GM21737 (cell line): ENCODE data around the gene PPL.
A peak's percentile ranks its signal among the peaks of the same experiment; 100 is the strongest.

Experiments used
- ATAC-seq: cut with Tn5 transposase; IDR thresholded peaks from one replicate; pipeline ENCODE4 v1.9.1; 2021; ENCODE audit warnings: mild to moderate bottlenecking, moderate library complexity; ENCODE audit not compliant: unreplicated experiment

Gene PPL

DNA sequence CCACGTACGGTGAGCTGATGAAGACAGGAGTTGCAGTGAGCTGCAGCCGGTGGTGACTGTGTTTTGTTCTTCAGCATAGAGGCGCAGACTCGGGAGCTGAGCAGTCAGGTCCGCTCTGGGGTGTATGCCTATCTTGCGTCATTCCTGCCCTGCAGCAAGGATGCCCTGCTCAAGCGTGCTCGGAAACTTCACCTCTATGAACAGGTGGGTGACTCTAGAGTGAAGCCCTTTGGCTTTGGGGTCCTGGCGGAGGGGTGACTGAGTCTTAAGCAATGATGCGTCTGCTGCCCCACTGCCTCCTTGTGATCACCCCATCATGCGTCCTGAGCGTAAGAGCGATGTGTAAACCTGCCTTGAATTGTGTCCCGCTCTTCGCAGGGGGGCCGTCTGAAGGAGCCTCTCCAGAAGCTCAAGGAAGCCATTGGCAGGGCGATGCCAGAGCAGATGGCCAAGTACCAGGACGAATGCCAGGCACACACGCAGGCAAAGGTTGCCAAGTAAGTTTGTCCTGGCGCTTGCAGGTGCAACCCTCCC is 66.7 kb downstream of the PPL start:
- no peak for ATAC-seq

DNA sequence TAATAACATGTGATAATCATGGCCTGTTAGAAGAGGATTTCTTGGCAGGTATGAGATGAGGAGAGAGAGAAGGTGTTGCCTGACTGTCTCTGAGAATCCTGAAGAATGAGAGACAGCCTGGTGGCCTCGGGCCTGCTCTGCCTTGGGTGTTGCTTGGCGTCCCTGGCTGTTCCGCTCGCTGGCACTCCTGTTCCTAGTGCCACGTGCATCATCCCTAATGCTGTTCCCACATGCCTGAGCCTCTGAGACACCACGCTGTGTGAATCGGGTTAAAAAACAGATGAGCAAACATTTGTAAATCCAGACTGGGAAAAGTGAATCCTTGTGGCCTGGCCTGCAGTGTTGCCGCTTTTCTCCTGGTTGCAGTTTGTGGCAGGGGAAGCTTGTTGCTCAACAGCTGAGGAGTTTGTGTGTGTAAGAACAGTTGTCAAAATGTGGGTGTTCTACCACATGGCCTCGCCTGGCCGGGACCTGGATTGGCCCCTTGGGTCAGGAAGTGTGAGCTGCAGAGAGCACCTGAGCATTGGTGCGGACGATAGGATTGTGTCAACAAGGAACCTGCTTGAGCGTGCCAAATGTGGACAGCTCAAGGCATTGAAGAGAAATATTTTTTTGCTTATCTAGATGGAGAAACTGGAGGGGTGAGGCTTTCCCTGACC is 67.7 kb downstream of the PPL start:
- no peak for ATAC-seq

DNA sequence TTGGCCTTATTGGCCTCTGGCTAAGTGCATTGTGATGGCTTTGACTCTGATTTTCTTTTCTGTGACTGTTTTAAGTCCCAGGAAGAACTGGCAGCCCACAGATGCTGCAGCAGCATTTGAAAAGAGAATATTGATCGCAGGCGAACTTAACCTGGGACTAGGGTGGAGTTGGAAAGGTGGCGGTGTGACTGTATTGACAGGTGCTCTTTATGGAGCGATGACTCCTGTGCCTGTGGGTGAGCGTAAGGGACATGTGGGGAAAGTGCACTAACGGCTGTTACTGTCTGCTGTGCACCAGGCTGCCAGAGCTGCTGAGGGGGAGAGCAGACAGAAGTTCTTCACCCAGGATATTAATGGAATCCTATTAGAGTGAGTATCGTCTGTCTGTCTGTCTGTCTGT is 68.4 kb downstream of the PPL start:
- no peak for ATAC-seq

DNA sequence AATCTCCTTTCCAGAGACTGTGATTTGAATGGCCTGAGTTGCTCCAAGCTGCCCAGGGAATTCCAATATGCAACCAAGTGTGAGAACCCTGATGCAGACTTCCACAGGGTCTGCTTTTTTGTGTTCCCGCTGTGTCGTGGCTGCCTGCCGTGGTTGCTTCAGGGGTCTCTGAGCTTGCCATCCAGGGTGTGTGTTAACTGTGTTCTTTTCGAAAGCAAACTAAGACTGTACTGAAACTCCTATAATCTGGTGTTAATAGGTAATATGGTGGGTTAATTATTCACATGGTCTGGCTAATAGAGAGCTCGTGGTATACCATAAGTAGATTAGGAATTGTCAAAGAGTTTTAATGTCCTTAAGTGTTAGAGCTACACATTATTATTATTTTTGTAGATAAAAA is 68.9 kb downstream of the PPL start:
- no peak for ATAC-seq

DNA sequence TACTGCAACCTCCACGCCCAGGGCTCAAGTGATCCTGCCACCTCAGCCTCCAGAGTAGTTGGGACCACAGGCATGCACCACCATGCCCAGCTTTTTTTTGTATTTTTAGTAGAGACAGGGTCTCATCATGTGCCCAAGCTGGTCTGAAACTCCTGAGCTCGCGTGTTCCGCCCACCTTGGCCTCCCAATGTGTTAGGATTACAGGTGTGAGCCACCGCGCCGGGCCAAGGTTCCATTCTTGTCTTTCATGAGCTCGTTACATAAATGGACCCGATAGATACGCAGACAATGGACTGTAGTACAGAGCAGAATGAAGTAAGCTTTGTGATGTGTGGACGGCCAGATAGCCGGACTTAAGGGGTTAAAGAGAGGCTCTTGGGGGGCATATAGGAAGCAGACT is 70.4 kb downstream of the PPL start:
- ATAC-seq = no peak

DNA sequence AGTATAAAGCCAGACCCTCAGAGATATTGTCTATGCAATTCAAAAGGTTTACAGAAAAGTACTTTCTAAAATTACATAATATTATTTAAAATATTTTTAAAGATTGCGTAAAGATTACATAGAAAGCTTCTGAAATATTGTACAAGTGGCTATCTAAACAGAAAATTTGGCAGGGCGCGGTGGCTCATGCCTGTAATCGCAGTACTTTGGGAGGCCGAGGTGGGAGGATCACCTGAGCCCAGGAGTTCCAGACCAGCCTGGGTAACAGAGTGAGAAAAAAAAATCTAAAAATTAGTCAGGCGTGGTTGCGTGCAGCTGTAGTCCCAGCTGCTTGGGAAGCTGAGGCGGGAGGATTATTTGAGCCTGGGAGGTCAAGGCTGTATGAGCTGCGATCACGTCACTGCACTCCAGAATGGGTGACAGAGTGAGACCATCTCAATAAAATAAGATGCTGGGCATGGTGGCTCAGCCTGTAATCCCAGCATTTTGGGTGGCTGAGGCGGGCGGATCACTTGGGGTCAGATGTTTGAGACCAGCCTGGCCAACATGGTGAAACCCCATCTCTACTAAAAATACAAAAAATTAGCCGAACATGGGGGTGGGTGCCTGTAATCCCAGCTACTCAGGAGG is 71.6 kb downstream of the PPL start:
- no peak for ATAC-seq

DNA sequence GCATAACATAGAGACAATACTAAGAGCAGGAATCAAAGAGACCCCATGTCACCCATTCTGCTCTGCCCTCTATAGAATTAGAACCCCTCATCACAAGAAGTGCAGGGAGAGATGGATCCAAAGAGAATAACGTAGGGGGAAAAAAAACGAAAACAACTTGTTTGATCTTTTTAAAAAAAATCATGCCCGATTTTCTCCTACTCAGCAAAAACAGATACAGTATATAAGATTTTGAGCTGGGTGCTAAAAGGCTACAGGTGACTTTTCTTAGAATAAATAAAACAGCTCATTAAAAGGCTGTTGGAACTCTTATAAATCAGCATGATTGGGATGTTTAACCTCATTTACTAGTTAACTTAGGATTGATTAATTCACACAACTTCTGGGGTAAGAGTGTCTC is 72.2 kb downstream of the PPL start:
- ATAC-seq = no peak

DNA sequence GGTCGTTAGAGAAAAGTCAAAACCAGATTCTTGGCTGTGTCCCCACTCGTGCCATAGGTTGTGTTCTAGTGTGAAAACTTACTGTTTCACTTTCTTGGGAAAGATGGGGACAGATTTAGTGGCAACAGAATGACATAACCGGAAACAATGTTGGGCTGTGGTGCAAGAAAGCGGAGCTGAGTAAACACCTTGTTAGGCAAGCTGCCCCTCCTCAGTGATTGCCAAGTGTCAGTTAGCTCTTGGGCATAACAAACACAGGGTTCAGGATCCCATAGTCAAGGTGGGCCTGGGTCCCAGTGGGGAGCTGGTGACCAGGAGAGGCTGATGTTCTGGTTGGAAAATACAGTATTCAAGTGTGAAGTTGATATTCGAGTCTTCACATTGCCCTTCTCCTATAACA is 74.3 kb downstream of the PPL start:
- no peak for ATAC-seq

DNA sequence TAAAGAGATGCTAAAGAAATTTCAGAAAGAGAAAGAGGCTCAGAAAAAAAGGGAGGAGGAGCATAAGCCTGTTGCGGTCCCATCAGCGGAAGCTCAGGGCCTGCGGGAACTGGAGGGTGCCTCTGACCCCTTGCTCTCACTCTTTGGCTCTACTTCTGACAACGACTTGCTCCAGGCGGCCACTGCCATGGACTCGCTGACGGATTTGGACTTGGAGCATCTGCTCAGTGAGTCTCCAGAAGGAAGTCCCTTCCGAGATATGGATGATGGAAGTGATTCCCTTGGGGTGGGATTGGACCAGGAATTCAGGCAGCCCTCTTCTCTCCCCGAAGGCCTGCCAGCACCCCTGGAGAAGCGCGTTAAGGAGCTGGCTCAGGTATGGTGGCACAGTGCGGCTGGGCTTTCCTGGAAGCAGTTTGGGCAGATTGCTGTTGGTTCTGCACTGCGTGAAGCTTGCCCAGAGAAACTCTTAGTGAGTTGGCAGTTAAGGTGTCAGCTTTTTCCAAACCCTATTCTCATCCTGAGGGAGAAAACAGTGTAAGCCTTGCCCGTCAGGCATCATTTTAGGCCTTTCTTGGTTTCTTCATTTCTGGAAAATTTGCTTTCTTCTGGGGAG is 76.1 kb downstream of the PPL start:
- ATAC-seq = no peak

DNA sequence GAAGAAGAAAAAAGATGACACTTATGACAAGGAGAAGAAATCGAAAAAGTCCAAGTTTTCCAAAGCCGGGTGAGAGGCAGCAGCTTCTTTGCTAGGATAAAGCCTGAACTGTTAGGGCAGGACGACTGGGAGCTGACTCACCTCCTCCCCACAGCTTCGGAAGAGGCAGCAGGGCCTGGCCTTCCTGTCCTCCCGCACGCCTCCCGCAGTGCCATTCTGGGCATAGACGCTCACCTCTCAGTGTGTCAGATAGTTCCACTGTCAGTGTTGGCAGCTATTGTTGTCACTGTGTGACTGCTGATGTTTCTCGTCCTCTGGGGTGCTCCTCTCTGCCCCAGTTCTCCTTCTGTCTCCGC is 77.1 kb downstream of the PPL start:
- no peak for ATAC-seq

DNA sequence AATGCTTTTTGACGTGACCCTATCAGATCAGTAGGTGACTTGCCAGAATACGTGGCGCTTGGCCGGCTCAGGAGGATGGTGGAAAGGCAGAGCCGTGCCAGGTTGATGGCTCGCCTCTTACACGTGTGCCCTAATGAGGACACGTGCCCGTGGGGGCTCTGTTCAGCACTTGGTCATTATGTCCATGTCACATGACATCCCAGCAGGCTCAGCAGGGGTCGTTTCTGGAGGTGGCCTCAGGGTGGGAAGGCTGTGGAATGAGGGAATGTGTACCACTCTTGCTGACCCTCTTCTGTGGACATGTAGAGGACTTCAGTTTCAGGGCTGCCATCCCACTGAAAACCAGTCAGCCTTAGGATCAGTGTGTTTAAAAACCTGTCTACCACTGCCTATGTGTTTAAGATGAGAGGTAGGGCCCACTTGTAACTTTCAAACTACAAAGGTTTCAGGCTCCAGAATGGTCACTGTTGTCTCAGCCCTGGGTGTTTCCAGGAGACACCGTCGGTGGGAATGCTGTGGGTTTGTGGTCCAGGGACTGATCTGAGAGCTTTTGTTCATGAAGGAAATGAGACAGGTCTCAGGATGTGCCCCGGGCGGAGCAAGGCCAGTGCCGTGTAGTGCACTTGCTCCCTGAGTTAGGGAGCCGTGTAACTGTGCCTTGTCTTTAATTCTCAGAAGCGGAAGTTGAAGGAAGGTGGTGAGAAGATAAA is 77.6 kb downstream of the PPL start:
- no peak for ATAC-seq

DNA sequence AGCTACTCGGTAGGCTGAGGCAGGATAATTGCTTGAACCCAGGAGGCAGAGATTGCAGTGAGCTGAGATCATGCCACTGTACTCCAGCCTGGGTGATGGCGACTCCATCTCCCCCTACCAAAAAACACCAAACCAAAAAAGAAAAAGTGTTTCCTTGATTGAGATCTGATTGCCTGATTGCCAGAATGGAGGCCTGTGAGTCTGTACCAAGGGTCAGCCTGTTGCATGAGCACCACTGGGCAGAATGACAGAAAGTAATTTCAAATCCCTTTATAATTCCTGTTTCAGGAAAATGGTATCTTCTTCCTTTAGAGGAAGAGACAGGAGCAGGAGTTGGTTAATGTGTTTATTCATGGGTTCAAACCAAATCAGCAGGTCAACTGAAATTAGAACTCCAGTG is 81.1 kb downstream of the PPL start:
- no peak for ATAC-seq

DNA sequence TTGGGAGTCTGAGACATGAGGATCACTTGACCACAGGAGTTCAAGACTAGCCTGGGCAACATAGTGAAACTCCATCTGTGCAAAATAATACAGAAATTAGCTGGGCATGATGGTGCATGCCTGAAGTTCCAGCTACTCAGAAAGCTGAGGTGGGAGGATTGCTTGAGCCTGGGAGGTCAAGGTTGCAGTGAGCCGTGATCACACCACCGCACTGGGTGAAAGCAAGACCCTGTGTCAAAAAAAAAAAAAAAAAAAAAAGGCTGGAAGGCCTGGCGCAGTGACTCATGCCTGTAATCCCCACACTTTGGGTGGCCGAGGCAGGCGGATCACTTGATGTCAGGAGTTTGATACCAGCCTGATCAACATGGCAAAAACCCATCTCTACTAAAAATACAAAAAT is 81.6 kb downstream of the PPL start:
- ATAC-seq = no peak

DNA sequence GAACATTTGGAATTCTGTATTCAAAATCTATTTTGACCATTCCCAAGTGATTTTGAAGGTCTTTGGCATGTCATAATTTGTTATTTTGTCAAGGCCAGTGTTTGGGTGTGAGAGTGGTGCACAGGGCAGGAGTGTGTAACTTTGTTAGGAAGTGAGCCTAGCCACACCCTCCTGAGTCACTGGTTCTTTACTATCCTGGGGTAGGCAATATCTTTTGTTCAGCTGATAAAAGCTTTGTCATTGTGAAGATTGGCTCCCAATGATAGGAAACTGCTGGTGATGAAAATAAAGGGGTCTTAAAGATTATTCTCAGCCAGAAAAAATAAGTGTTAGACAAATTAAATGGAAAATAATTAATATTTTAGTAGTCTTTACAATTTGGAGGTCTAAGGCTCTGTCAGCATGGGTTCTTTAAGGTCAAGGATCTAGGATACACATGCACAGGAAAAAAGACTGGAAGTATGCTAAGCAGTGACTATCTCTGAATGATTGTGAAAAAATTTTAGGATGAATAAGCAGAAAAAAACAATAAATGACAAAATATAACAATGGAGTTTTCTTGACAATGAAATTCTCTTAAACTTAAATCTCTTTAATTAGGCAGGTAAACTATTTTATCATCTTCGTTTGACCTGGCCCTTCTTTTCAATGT is 84.6 kb downstream of the PPL start:
- ATAC-seq = no peak

DNA sequence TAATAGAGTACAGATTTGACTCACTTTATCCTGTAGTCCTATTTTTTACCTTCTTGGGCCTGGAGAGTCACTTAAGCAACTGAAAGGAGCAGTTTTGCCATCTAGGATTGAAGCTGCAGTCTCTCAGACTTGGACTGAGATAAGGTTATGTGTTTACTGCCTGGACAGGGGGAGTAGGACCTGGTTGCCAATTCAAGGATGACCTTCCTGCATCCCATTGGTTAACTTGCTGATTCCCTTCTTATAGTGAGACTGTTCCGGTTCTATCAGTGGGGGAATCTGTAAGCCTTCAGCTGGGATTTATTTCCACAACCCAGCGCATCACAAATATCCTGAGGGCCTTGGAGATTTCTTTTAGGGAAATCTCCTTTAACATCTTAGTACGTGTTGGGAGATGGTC is 86.7 kb downstream of the PPL start:
- no peak for ATAC-seq

DNA sequence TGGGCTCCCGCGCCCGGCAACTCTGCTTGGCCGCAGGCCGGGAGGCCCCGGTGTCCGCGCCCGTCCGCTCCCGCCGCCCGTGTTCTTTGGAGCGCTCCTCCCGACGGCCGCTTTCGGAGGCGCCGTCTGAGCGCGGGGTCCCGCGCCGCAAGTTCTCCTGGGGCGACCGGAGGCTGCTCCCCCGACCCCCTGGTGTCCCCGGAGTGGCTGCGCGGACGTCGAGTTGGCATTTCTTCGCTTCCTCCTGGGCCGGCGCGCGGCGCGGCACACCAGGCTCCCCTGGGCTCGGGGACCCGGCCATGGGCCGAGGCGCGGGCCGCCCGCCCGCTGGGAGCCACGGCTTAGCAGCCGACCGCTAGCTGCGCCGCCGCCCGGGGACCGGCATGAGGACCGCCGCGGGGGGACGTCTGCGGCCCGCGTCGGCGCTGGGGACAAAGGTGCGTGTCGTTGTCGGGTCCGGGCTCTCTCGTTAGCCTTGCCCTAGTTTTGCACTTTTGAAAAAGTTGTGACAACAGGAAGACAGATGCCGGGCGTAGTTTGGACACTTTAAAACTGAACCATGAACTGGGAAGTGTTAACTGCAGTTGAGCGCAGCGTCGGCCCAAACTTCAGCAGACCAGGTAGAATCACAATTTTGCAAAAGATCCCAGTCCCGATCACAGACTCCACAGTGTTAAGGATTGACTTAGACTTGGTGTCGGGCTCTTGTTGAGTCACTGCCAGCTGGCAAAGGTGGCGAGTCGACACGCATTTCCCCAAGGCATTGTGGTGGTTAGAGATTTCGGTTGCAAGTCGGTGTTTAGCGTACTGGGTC is 89.0 kb downstream of the PPL start:
- peak; percentile 22 for ATAC-seq

DNA sequence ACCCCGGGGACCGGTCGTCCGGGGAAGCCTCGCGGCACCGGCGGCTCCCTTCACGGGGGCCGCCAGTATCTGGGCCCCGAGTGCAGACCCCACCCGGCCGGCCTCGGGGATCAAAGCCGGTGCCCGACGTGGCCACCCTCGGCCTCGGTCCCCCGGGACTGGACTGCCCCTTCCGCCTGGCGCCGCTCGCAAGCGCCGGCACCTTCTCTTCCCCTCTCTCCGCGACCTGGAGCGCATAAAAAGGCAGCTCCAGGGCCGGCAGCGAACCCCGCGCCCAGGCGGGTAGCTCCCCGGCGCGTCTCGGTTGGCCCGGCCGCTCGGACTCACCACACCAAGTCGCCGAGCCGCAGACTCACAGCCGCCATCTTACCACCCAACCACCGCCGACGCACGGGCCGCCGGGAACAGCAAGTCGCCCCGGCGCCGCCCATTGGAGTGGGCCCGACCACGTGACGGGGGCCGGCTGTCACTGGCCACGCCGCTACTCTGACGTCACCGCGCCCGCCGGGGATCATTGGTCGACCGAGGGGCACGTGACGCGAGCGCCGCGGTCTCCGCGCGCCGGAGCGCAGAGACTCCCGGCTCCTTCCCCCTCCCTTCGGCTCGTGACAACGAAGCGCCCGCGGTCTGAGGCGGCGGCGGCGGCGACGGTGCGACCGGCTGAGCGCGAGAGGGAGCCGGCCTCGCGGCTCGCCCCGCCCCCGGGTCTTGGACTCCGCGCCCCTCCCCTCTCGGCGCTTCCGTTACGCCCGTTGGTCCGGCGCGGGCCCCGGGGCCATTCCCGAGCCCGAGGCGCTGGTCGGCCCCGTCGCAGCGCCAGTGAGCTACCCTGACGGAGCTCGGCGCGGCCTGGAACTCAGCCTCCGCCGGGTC is 89.8 kb downstream of the PPL start, which contains the start of the genes GLYR1 and UBN1:
Gene GLYR1 (minus strand): TSS at position 388 of the 873 bp plus-strand sequence. CDS start 23 bp downstream, at position 365.
Gene UBN1 (plus strand): TSS at position 581 of the 873 bp plus-strand sequence. CDS start 5,437 bp downstream, outside the sequence.
- peak; percentile 84 for ATAC-seq

DNA sequence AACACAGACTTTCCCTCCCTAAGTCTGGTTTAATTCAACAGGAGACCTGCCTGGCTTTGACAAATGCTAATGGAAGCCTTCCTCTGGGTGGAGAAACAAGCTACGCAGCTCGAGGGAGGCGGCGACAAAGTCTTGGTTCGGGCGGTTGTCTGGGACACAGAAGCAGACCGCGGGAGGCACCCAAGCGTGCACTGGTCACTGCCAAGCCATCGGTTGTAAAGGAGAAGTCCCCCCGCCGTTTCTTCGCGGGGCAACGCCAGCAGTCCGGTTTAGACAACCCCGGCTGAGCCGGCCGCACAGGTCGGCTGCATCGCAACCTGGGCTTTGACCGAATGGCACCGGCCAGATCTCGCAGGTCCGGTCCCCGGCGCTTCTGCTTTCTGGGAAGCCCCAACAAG is 90.4 kb downstream of the PPL start:
- ATAC-seq = peak; percentile 9

DNA sequence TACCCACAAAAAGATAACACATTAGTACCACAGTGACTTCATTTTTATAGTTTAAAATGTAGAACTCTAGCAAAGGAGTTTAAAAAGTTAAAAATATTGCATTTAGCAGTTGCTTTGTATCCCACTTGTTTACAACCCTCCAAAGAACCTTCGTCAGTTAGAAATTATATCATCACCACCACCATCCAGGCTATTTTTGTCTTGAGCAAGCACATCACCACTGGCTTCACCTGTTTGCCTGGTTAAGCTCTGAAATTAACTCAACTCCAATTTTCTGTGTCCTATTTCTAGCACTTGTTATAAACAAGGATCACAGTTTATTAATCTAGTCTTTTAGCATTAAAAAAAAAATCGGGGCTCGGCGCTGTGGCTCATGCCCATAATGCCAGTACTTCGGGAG is 96.0 kb downstream of the PPL start:
- no peak for ATAC-seq
